Large intestine (tissue), 3 donors: Measurements from ENCODE around the gene GRAMD2A. TPM values are rescaled to one million over a fixed set of nuclear protein-coding genes. Genes with fewer than 3 reads are reported as not detected.

Source experiments
- DNase-seq, 2 donors: peaks; one replicate each; pipeline versions ENCODE4 v3.0.0 to v3.0.0-alpha.2; 2013
- H3K27ac ChIP-seq: one replicate; pipeline ENCODE4 v1.5.1; 2013; ENCODE audit warnings: low read length
- H3K27me3 ChIP-seq: 2 replicates; pipeline ENCODE4 v1.6.1; 2013; ENCODE audit warnings: low read length; ENCODE audit not compliant: control insufficient read depth, insufficient read depth
- H3K36me3 ChIP-seq: 2 replicates; pipeline ENCODE4 v1.6.1; 2013; ENCODE audit warnings: low read length; ENCODE audit not compliant: control insufficient read depth, insufficient read depth
- H3K4me1 ChIP-seq: one replicate; pipeline ENCODE4 v1.6.1; 2013; ENCODE audit warnings: low read length; ENCODE audit not compliant: control insufficient read depth, insufficient read depth
- H3K4me3 ChIP-seq: one replicate; pipeline ENCODE4 v1.5.1; 2013; ENCODE audit warnings: low read length
- H3K9me3 ChIP-seq: one replicate; pipeline ENCODE4 v1.6.1; 2013; ENCODE audit warnings: mild to moderate bottlenecking, low read depth, low read length, moderate library complexity; ENCODE audit not compliant: control insufficient read depth
- WGBS: methylation state at CpG from one replicate; pipeline ENCODE4 v1.1.5; 2013; ENCODE audit warnings: low lambda C conversion rate; ENCODE audit not compliant: insufficient coverage; 5-methylcytosine and 5-hydroxymethylcytosine counted together
- polyA plus RNA-seq: library from polyadenylated mRNA; unstranded; fragments of 120-200 nt; gene quantifications from one replicate; pipeline ENCODE4 v1.2.1, GENCODE V29; 2013

The GRAMD2A gene
- polyA plus RNA-seq, 1 donor: 11.5 TPM

- no CpG with 5 or more reads among the region's 16 CpGs for WGBS
- Histone ChIP-seq H3K27me3 (no peaks in the 10 kb centered on the region), H3K27ac (peak overlapping the region; percentile 96), H3K4me1 (peaks cover 27% of the 10 kb centered on the region), H3K4me3 (peak overlapping the region; percentile 85), H3K36me3 (no peaks in the 10 kb centered on the region), H3K9me3 (no peaks in the 10 kb centered on the region)
- DNase-seq: peak; percentile 38 to 68
Measured at GRCh38 chr15:72231833-72232478, 34.4 kb upstream of the GRAMD2A start.

- H3K9me3 ChIP-seq: no peaks in the 10 kb centered on the region
- peak within 1 kb of the TSS; percentile 85 for H3K4me3 ChIP-seq
- H3K4me1 ChIP-seq: peaks cover 33% of the 10 kb centered on the region
- no CpG with 5 or more reads among the region's 67 CpGs for WGBS
- no peaks in the 10 kb centered on the region for H3K27me3 ChIP-seq
- peak; percentile 95 to 100 for DNase-seq
- H3K36me3 ChIP-seq: no peaks in the 10 kb centered on the region
- peak within 1 kb of the TSS; percentile 96 for H3K27ac ChIP-seq
Measured at GRCh38 chr15:72231066-72231832, 33.7 kb upstream of the GRAMD2A start, which contains the start of gene PKM. PKM (minus strand) TSS chr15:72231190; CDS start chr15:72219097, 12,093 bp downstream.

DNA sequence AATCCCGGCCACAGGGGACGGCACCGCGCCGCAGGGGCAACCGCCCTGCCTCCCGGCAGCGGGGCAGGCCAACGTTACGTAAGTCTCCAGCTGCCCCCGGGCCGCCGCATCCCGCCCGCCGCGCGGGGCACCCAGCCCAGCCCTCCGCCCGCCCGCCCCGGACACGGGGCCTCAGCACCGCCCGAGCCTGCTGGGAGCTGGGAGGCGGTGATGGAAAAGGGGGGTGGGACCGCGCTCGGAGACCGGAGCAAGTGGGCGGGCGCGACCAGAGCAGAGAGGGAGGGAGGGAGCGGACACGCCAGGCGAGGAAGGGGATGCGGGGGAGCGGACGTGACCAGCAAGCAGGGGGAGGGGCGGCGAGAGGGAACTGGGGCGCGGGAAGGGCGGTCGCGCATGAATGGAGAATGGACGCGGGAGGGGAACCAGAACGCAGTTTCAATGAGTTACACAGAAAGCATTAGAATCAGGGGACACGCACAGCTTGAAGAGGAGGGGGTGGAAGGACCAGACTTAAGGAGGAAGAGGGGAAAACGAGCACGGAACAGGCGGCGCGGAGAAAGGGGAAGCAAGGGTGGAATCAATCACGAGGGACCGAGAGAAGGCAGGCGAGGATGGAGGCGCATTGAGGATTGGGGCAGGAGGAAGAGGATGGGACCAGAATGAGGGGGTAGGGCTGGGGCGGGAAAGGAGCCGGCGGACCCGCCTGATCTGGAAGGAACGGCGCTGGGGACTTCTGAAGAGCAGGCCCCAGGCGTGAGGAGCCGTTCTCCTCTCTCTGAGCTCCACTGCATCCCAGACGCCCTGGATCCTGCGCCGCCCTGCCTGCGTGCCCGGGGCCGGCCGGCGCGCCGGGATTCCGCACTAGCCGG lies 32.8 kb upstream of the GRAMD2A start:
- H3K9me3 ChIP-seq: no peaks in the 10 kb centered on the region
- no peaks in the 10 kb centered on the region for H3K27me3 ChIP-seq
- peak overlapping the region; percentile 96 for H3K27ac ChIP-seq
- WGBS: 3% methylated on average over 13 of the region's 79 CpGs
- H3K36me3 ChIP-seq: no peaks in the 10 kb centered on the region
- H3K4me1 ChIP-seq: peaks cover 33% of the 10 kb centered on the region
- peak overlapping the region; percentile 85 for H3K4me3 ChIP-seq
- peak; percentile 85 to 92 for DNase-seq

GRCh38 chr15:72229947-72230196 lies 32.3 kb upstream of the GRAMD2A start:
- Histone ChIP-seq H3K27ac (peak overlapping the region; percentile 96), H3K4me1 (peaks cover 33% of the 10 kb centered on the region), H3K27me3 (no peaks in the 10 kb centered on the region), H3K4me3 (peak overlapping the region; percentile 85), H3K9me3 (no peaks in the 10 kb centered on the region), H3K36me3 (no peaks in the 10 kb centered on the region)
- DNase-seq: no peak
- no CpG with 5 or more reads among the region's 29 CpGs for WGBS

GRCh38 chr15:72229076-72229946 lies 31.7 kb upstream of the GRAMD2A start:
- Histone ChIP-seq H3K27me3 (no peaks in the 10 kb centered on the region), H3K9me3 (no peaks in the 10 kb centered on the region), H3K27ac (peak overlapping the region; percentile 96), H3K36me3 (peaks cover 2% of the 10 kb centered on the region), H3K4me1 (peaks cover 33% of the 10 kb centered on the region), H3K4me3 (peak overlapping the region; percentile 85)
- 0% methylated on average over 1 of the region's 25 CpGs for WGBS
- peak in 1 of 2 donors; percentile 44 for DNase-seq

DNA sequence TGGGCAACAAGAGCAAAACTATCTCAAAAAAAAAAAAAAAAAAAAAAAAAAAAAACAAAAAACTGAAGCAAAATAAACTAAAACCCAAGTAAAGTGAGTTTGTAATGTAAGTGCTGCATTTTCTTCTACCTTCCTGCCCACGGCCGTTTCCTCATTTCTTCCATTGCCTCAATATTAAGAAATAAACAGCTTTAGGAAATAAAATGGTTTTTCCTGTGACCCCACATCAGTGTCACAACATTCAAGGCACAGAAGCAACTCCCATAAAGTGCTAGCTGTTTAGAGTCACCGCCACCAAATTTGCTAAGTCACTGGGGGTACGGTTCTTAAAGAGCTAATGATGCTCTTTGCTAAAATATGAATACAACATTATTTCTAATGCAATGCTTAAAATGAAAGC lies 30.1 kb upstream of the GRAMD2A start:
- H3K4me1 ChIP-seq: peaks cover 33% of the 10 kb centered on the region
- no peaks in the 10 kb centered on the region for H3K27me3 ChIP-seq
- H3K9me3 ChIP-seq: no peaks in the 10 kb centered on the region
- no peak overlapping the region for H3K4me3 ChIP-seq
- peaks cover 9% of the 10 kb centered on the region for H3K36me3 ChIP-seq
- DNase-seq: no peak
- WGBS: no CpG with 5 or more reads among the region's 4 CpGs
- H3K27ac ChIP-seq: peak overlapping the region; percentile 65

GRCh38 chr15:72227192-72227586 lies 29.6 kb upstream of the GRAMD2A start:
- WGBS: no CpG with 5 or more reads among the region's 8 CpGs
- peaks cover 28% of the 10 kb centered on the region for H3K4me1 ChIP-seq
- H3K36me3 ChIP-seq: peaks cover 12% of the 10 kb centered on the region
- no peaks in the 10 kb centered on the region for H3K9me3 ChIP-seq
- H3K27ac ChIP-seq: peak overlapping the region; percentile 65
- H3K27me3 ChIP-seq: no peaks in the 10 kb centered on the region
- no peak overlapping the region for H3K4me3 ChIP-seq
- peak in 1 of 2 donors; percentile 73 for DNase-seq

DNA sequence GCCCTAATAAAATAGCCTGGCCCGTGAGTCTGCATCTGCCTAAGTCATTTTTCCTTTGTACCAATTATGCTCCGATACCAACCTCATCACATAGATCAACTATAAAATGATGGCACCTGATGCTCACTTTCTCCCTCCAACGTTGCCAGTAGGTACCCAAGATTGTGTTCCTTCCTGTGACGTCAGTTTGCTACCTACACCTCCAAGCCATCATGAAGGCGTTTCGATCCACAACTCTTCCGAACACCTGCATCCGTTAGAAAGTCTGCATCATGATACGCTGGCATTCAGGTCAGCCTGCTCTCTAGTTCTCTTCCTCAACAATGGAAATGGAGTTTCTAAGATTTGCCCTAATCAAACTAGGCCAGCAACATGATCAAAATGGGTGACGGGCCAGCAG lies 25.7 kb upstream of the GRAMD2A start:
- Histone ChIP-seq H3K4me3 (no peak overlapping the region), H3K36me3 (peaks cover 27% of the 10 kb centered on the region), H3K4me1 (peaks cover 42% of the 10 kb centered on the region), H3K27me3 (no peaks in the 10 kb centered on the region), H3K9me3 (no peaks in the 10 kb centered on the region), H3K27ac (no peak overlapping the region)
- WGBS: 100% methylated on average over 2 of the region's 10 CpGs
- DNase-seq: no peak

- peaks cover 32% of the 10 kb centered on the region for H3K36me3 ChIP-seq
Measured at GRCh38 chr15:72222393-72222792, 24.8 kb upstream of the GRAMD2A start.

More at GRCh38 chr15:72222393-72222792, 24.8 kb upstream of the GRAMD2A start:
- peaks cover 38% of the 10 kb centered on the region for H3K4me1 ChIP-seq
- DNase-seq: no peak
- H3K4me3 ChIP-seq: no peak overlapping the region
- WGBS: no CpG with 5 or more reads among the region's 4 CpGs
- no peaks in the 10 kb centered on the region for H3K27me3 ChIP-seq
- no peaks in the 10 kb centered on the region for H3K9me3 ChIP-seq
- no peak overlapping the region for H3K27ac ChIP-seq
